GM23248 (cell line): Measurements from ENCODE around the gene NPAS2.

Source experiments
- EZH2 ChIP-seq: fragments of 200-600 bp; sonication (generic); IDR thresholded peaks from 2 replicates; pipeline ENCODE4 v1.6.1; 2018; ENCODE audit warnings: antibody characterized with exemption, mild to moderate bottlenecking; ENCODE audit not compliant: insufficient read depth, poor library complexity, severe bottlenecking
- EZH2phosphoT487 ChIP-seq: fragments of 200-600 bp; sonication (generic); IDR thresholded peaks from 2 replicates; pipeline ENCODE4 v1.6.1; 2018; ENCODE audit warnings: antibody characterized with exemption, moderate library complexity, mild to moderate bottlenecking, low read depth; ENCODE audit not compliant: insufficient read depth

DNA sequence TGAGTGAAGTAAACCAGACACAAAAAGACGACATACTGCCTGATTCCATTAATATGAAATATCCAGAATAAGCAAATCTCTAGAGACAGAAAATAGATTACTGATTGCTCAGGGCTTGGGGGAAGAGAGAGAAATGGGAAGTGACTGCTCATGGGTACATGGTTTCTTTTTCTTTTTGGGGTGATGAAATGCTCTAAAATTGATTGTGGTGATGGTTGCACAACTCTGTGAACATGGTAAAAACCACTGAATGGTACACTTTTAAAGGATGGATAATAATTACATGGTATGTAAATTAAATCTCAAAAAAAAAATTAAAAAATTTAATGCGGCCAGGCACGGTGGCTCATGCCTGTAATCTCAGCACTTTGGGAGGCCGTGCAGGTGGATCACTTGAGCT, 221.5 kb downstream of the NPAS2 start:
- no peak for TF ChIP-seq EZH2
- TF ChIP-seq EZH2phosphoT487 = no peak
